Subcutaneous abdominal adipose tissue (tissue), 5 donors: ENCODE results near the gene MICU2.

Experiments used
- H3K27ac ChIP-seq: one replicate; pipeline ENCODE4 v1.7.0; 2013; ENCODE audit warnings: low read depth, mild to moderate bottlenecking, inconsistent platforms, low read length, moderate library complexity
- H3K27me3 ChIP-seq, 5 donors: one replicate each; pipeline ENCODE4 v1.7.0; 2013; ENCODE audit warnings: low read length in 5 of 5, inconsistent platforms in 1 of 5; ENCODE audit not compliant: control insufficient read depth in 5 of 5, insufficient read depth in 4 of 5
- H3K36me3 ChIP-seq, 5 donors: one replicate each; pipeline ENCODE4 v1.7.0; 2013; ENCODE audit warnings: low read length in 5 of 5; ENCODE audit not compliant: control insufficient read depth in 5 of 5, insufficient read depth in 5 of 5
- H3K4me1 ChIP-seq, 5 donors: one replicate each; pipeline ENCODE4 v1.7.0; 2013; ENCODE audit warnings: low read length in 5 of 5, mild to moderate bottlenecking in 3 of 5, moderate library complexity in 1 of 5; ENCODE audit not compliant: control insufficient read depth in 5 of 5, insufficient read depth in 5 of 5
- H3K4me3 ChIP-seq, 5 donors: one replicate each; pipeline ENCODE4 v1.7.0; 2013; ENCODE audit warnings: low read length in 5 of 5, low read depth in 1 of 5
- H3K9ac ChIP-seq, 5 donors: one replicate each; pipeline ENCODE4 v1.7.0; 2013; ENCODE audit warnings: low read length in 5 of 5, mild to moderate bottlenecking in 4 of 5, moderate library complexity in 3 of 5
- H3K9me3 ChIP-seq, 5 donors: one replicate each; pipeline ENCODE4 v1.7.0; 2013; ENCODE audit warnings: low read length in 5 of 5; ENCODE audit not compliant: control insufficient read depth in 5 of 5
- donor health status: healthy.
- donor health status: healthy.
- donor health status: healthy.
- donor health status: healthy.
- donor health status: healthy.

The MICU2 gene

GRCh38 chr13:21619633-21620220 is 15.8 kb upstream of the MICU2 start:
- H3K9ac ChIP-seq, result no peak overlapping the region
- H3K27ac ChIP-seq, result no peak overlapping the region
- no peaks in the 10 kb centered on the region for H3K4me1 ChIP-seq
- no peaks in the 10 kb centered on the region for H3K36me3 ChIP-seq
- H3K9me3 ChIP-seq, result no peaks in the 10 kb centered on the region
- peaks cover 0 to 10% (median 5%) of the 10 kb centered on the region in 5 donors for H3K27me3 ChIP-seq
- no peak overlapping the region for H3K4me3 ChIP-seq

- Histone ChIP-seq H3K4me3 (no peak overlapping the region), H3K9me3 (no peaks in the 10 kb centered on the region), H3K27ac (no peak overlapping the region), H3K36me3 (no peaks in the 10 kb centered on the region), H3K4me1 (no peaks in the 10 kb centered on the region), H3K27me3 (peaks cover 0 to 10% (median 5%) of the 10 kb centered on the region in 5 donors), H3K9ac (no peak overlapping the region)
Observed at GRCh38 chr13:21616880-21617279, 12.9 kb upstream of the MICU2 start.

- Histone ChIP-seq H3K4me1 (no peaks in the 10 kb centered on the region), H3K9ac (no peak overlapping the region), H3K27ac (no peak overlapping the region), H3K9me3 (no peaks in the 10 kb centered on the region), H3K27me3 (peaks cover 0 to 10% (median 5%) of the 10 kb centered on the region in 5 donors), H3K4me3 (no peak overlapping the region), H3K36me3 (no peaks in the 10 kb centered on the region)
Observed at GRCh38 chr13:21616205-21616866, 12.4 kb upstream of the MICU2 start.

- H3K27ac ChIP-seq, result no peak overlapping the region
- H3K4me1 ChIP-seq, result no peaks in the 10 kb centered on the region
- no peak overlapping the region for H3K9ac ChIP-seq
- H3K27me3 ChIP-seq, result peaks cover 0 to 8% (median 5%) of the 10 kb centered on the region in 5 donors
- H3K4me3 ChIP-seq, result no peak overlapping the region
- no peaks in the 10 kb centered on the region for H3K36me3 ChIP-seq
- H3K9me3 ChIP-seq, result no peaks in the 10 kb centered on the region
Observed at GRCh38 chr13:21615427-21615826, 11.5 kb upstream of the MICU2 start.

- H3K4me3 ChIP-seq, result no peak overlapping the region
- H3K9ac ChIP-seq, result no peak overlapping the region
Observed at GRCh38 chr13:21613791-21614190, 9.8 kb upstream of the MICU2 start.

GRCh38 chr13:21611385-21611784 is 7.4 kb upstream of the MICU2 start:
- no peak overlapping the region for H3K27ac ChIP-seq
- peaks cover 0 to 9% (median 3%) of the 10 kb centered on the region in 5 donors for H3K27me3 ChIP-seq
- H3K9me3 ChIP-seq, result no peaks in the 10 kb centered on the region
- H3K9ac ChIP-seq, result no peak overlapping the region
- H3K36me3 ChIP-seq, result no peaks in the 10 kb centered on the region
- no peak overlapping the region for H3K4me3 ChIP-seq
- H3K4me1 ChIP-seq, result no peaks in the 10 kb centered on the region

More at GRCh38 chr13:21613791-21614190, 9.8 kb upstream of the MICU2 start:
- Histone ChIP-seq H3K27me3 (peaks cover 0 to 5% (median 2%) of the 10 kb centered on the region in 5 donors), H3K36me3 (no peaks in the 10 kb centered on the region), H3K9me3 (no peaks in the 10 kb centered on the region), H3K27ac (no peak overlapping the region), H3K4me1 (no peaks in the 10 kb centered on the region)

- no peak overlapping the region for H3K4me3 ChIP-seq
- H3K27ac ChIP-seq, result no peak overlapping the region
- no peaks in the 10 kb centered on the region for H3K36me3 ChIP-seq
- no peaks in the 10 kb centered on the region for H3K4me1 ChIP-seq
- no peak overlapping the region for H3K9ac ChIP-seq
- H3K27me3 ChIP-seq, result peaks cover 0 to 9% (median 3%) of the 10 kb centered on the region in 5 donors
- H3K9me3 ChIP-seq, result no peaks in the 10 kb centered on the region
Observed at GRCh38 chr13:21610687-21611086, 6.7 kb upstream of the MICU2 start.

GRCh38 chr13:21608961-21609360 is 5.0 kb upstream of the MICU2 start:
- Histone ChIP-seq H3K4me1 (peaks cover 0 to 7% (median 4%) of the 10 kb centered on the region in 5 donors), H3K27ac (no peak overlapping the region), H3K27me3 (peaks cover 0 to 9% (median 3%) of the 10 kb centered on the region in 5 donors), H3K4me3 (no peak overlapping the region), H3K9ac (no peak overlapping the region), H3K9me3 (no peaks in the 10 kb centered on the region), H3K36me3 (no peaks in the 10 kb centered on the region)

GRCh38 chr13:21606796-21607195 is 2.8 kb upstream of the MICU2 start:
- Histone ChIP-seq H3K9me3 (no peaks in the 10 kb centered on the region), H3K4me3 (no peak overlapping the region), H3K36me3 (no peaks in the 10 kb centered on the region), H3K4me1 (peaks cover 0 to 13% (median 9%) of the 10 kb centered on the region in 5 donors), H3K27me3 (peaks cover 0 to 9% (median 3%) of the 10 kb centered on the region in 5 donors), H3K9ac (no peak overlapping the region), H3K27ac (no peak overlapping the region)

GRCh38 chr13:21606251-21606650 is 2.3 kb upstream of the MICU2 start:
- Histone ChIP-seq H3K4me1 (peaks cover 0 to 13% (median 9%) of the 10 kb centered on the region in 5 donors), H3K9me3 (no peaks in the 10 kb centered on the region), H3K9ac (no peak overlapping the region), H3K27me3 (peaks cover 0 to 9% (median 3%) of the 10 kb centered on the region in 5 donors), H3K36me3 (no peaks in the 10 kb centered on the region), H3K27ac (no peak overlapping the region), H3K4me3 (no peak overlapping the region)
